Neural cell (in vitro differentiated cells): ENCODE data around the gene TMA7B. TPM values are rescaled to one million over a fixed set of nuclear protein-coding genes. Genes with fewer than 3 reads are reported as not detected.

ENCODE experiments used
- H2AFZ ChIP-seq: fragments of 200-600, 300-800 bp; sonication (generic), shearing (Covaris generic); 2 replicates; pipeline ENCODE4 v1.6.0; 2014; ENCODE audit warnings: low read depth, mild to moderate bottlenecking, antibody characterized with exemption, low read length, moderate library complexity
- H3F3A ChIP-seq: fragments of 200-600 bp; shearing (Covaris generic); 2 replicates; pipeline ENCODE4 v1.6.1; 2016; ENCODE audit warnings: mild to moderate bottlenecking, moderate library complexity, mixed read lengths, antibody characterized with exemption, low read length; ENCODE audit not compliant: insufficient read depth, poor library complexity, severe bottlenecking
- H3K27ac ChIP-seq: fragments of 200-600, 300-800 bp; sonication (generic), shearing (Covaris generic); 2 replicates; pipeline ENCODE4 v1.5.1; 2014; ENCODE audit warnings: mild to moderate bottlenecking, low read length, moderate library complexity
- H3K27me3 ChIP-seq: fragments of 300-800, 200-600 bp; sonication (generic), shearing (Covaris generic); 2 replicates; pipeline ENCODE4 v1.6.0; 2014; ENCODE audit warnings: mild to moderate bottlenecking, low read depth, low read length, moderate library complexity; ENCODE audit not compliant: insufficient read depth
- H3K36me3 ChIP-seq: fragments of 300-800, 200-600 bp; sonication (generic), shearing (Covaris generic); 2 replicates; pipeline ENCODE4 v1.5.1; 2014; ENCODE audit warnings: mild to moderate bottlenecking, antibody characterized with exemption, low read length, moderate library complexity; ENCODE audit not compliant: insufficient read depth
- H3K4me2 ChIP-seq: fragments of 300-800, 200-600 bp; sonication (generic), shearing (Covaris generic); 2 replicates; pipeline ENCODE4 v1.6.0; 2014; ENCODE audit warnings: mild to moderate bottlenecking, low read length
- H3K4me3 ChIP-seq: fragments of 300-800, 200-600 bp; sonication (generic), shearing (Covaris generic); 2 replicates; pipeline ENCODE4 v1.5.1; 2014; ENCODE audit warnings: mild to moderate bottlenecking, low read length, moderate library complexity
- H3K79me2 ChIP-seq: fragments of 200-600 bp; shearing (Covaris generic); replicated peaks from 2 replicates; pipeline ENCODE4 v1.6.0; 2014; ENCODE audit warnings: mild to moderate bottlenecking, low read length, moderate library complexity; ENCODE audit not compliant: insufficient read depth
- H3K9ac ChIP-seq: fragments of 300-800, 200-600 bp; sonication (generic), shearing (Covaris generic); 2 replicates; pipeline ENCODE4 v1.6.1; 2016; ENCODE audit warnings: mild to moderate bottlenecking, low read length, mixed read lengths
- H3K9me2 ChIP-seq: fragments of 200-600 bp; shearing (Covaris generic); 2 replicates; pipeline ENCODE4 v1.6.1; 2016; ENCODE audit warnings: mild to moderate bottlenecking, low read length, mixed read lengths; ENCODE audit not compliant: insufficient read depth
- H3K9me3 ChIP-seq: fragments of 200-600, 300-800 bp; sonication (generic), shearing (Covaris generic); 2 replicates; pipeline ENCODE4 v1.6.1; 2016; ENCODE audit warnings: mild to moderate bottlenecking, mixed run types, low read length, moderate library complexity, mixed read lengths
- H4K20me1 ChIP-seq: fragments of 200-600 bp; shearing (Covaris generic); 2 replicates; pipeline ENCODE4 v1.6.1; 2016; ENCODE audit warnings: mild to moderate bottlenecking, mixed run types; ENCODE audit not compliant: insufficient read depth
- CTCF ChIP-seq: fragments of 450-650 bp; IDR thresholded peaks from 2 replicates; pipeline ENCODE4 v1.5.1; 2014; ENCODE audit warnings: antibody characterized with exemption, mild to moderate bottlenecking, moderate library complexity; ENCODE audit not compliant: poor library complexity, severe bottlenecking
- EP300 ChIP-seq: fragments of 450-650 bp; conservative IDR thresholded peaks from 2 replicates; pipeline ENCODE4 v1.6.1; 2014; ENCODE audit warnings: antibody characterized with exemption, mild to moderate bottlenecking, moderate library complexity; ENCODE audit not compliant: poor library complexity, severe bottlenecking
- EZH2 ChIP-seq: fragments of 200-600, 300-800 bp; shearing (Covaris generic), sonication (generic); IDR thresholded peaks from 2 replicates; pipeline ENCODE4 v1.6.1; 2014; ENCODE audit warnings: antibody characterized with exemption, low read length, borderline replicate concordance, mild to moderate bottlenecking; ENCODE audit not compliant: insufficient read depth, poor library complexity, severe bottlenecking
- MXI1 ChIP-seq: fragments of 450-650 bp; conservative IDR thresholded peaks from 2 replicates; pipeline ENCODE4 v1.6.1; 2014; ENCODE audit warnings: antibody characterized with exemption, mild to moderate bottlenecking; ENCODE audit not compliant: poor library complexity, severe bottlenecking
- POLR2AphosphoS5 ChIP-seq: IDR thresholded peaks from 2 replicates; pipeline ENCODE4 v1.6.1; 2012
- RAD21 ChIP-seq: fragments of 450-650 bp; conservative IDR thresholded peaks from 2 replicates; pipeline ENCODE4 v1.6.1; 2014; ENCODE audit warnings: antibody characterized with exemption, mild to moderate bottlenecking, moderate library complexity
- REST ChIP-seq: IDR thresholded peaks from 2 replicates; pipeline ENCODE4 v1.6.1; 2012; ENCODE audit warnings: borderline replicate concordance
- SMC3 ChIP-seq: fragments of 450-650 bp; conservative IDR thresholded peaks from 2 replicates; pipeline ENCODE4 v1.6.1; 2014; ENCODE audit warnings: antibody characterized with exemption, mild to moderate bottlenecking, moderate library complexity; ENCODE audit not compliant: poor library complexity
- TAF1 ChIP-seq: IDR thresholded peaks from 2 replicates; pipeline ENCODE4 v1.6.1; 2012; ENCODE audit warnings: low read depth
- polyA plus RNA-seq: library from polyadenylated mRNA; depleted of rRNA; stranded (reverse); fragments of >200 nt; gene quantifications from 2 replicates; pipeline ENCODE4 v1.2.3, GENCODE V29; 2014

The TMA7B gene
- polyA plus RNA-seq, 1 donor from 2014 or later, result not detected

- Histone ChIP-seq H3K9me3 (no peaks in the 10 kb centered on the region), H3K27ac (no peak overlapping the region), H3K4me2 (no peak overlapping the region), H3K9ac (no peak overlapping the region), H3K36me3 (no peaks in the 10 kb centered on the region), H4K20me1 (no peaks in the 10 kb centered on the region), H3K27me3 (no peaks in the 10 kb centered on the region), H2AFZ (no peak overlapping the region), H3K9me2 (no peaks in the 10 kb centered on the region), H3K4me3 (no peak overlapping the region), H3F3A (no peaks in the 10 kb centered on the region), H3K79me2 (no peaks in the 10 kb centered on the region)
- TF ChIP-seq TAF1 (no peak), POLR2AphosphoS5 (no peak), RAD21 (no peak), EZH2 (no peak), MXI1 (no peak), REST (no peak), EP300 (no peak), SMC3 (no peak), CTCF (no peak)
Measured at GRCh38 chr22:39932166-39932565, 28.0 kb upstream of the TMA7B start.

- Histone ChIP-seq H3K27ac (no peak overlapping the region), H3K4me2 (no peak overlapping the region), H3K79me2 (no peaks in the 10 kb centered on the region), H3K4me3 (no peak overlapping the region), H2AFZ (no peak overlapping the region), H3K9me3 (no peaks in the 10 kb centered on the region), H3F3A (no peaks in the 10 kb centered on the region), H3K36me3 (no peaks in the 10 kb centered on the region), H3K9ac (no peak overlapping the region), H3K27me3 (no peaks in the 10 kb centered on the region), H4K20me1 (no peaks in the 10 kb centered on the region), H3K9me2 (no peaks in the 10 kb centered on the region)
- TF ChIP-seq SMC3, result no peak
- TF ChIP-seq REST, result no peak
- no peak for TF ChIP-seq POLR2AphosphoS5
- no peak for TF ChIP-seq EZH2
- no peak for TF ChIP-seq EP300
- TF ChIP-seq RAD21, result no peak
- TF ChIP-seq CTCF, result no peak
- TF ChIP-seq TAF1, result no peak
- TF ChIP-seq MXI1, result no peak
Measured at GRCh38 chr22:39932918-39933649, 27.1 kb upstream of the TMA7B start.
